SK-N-SH (cell line): ENCODE measurements around the gene PTPRD.

Experiments used
- CTCF ChIP-seq: fragments of 200-600 bp; sonication (generic); IDR thresholded peaks from 2 replicates; pipeline ENCODE4 v1.6.1; 2017; ENCODE audit warnings: antibody characterized with exemption, mild to moderate bottlenecking, moderate library complexity
- ELF1 ChIP-seq: IDR thresholded peaks from 2 replicates; pipeline ENCODE4 v1.4.0; 2012
- EP300 ChIP-seq, 2 experiments: IDR thresholded peaks; 2 replicates each; pipeline versions ENCODE4 v1.4.0 to v1.6.1; 2012; ENCODE audit warnings: borderline replicate concordance in 1 of 2, low read depth in 1 of 2, low read length in 1 of 2
- NRF1 ChIP-seq: IDR thresholded peaks from 2 replicates; pipeline ENCODE4 v1.6.1; 2012; ENCODE audit warnings: low read depth, mild to moderate bottlenecking, low read length
- REST ChIP-seq: IDR thresholded peaks from 2 replicates; pipeline ENCODE4 v1.6.1; 2012; ENCODE audit warnings: mild to moderate bottlenecking, low read depth, low read length, moderate library complexity
- TAF1 ChIP-seq: IDR thresholded peaks from 2 replicates; pipeline ENCODE4 v1.6.1; 2012; ENCODE audit warnings: low read depth, mild to moderate bottlenecking, low read length, moderate library complexity, borderline replicate concordance

- TF ChIP-seq REST: no peak
- TF ChIP-seq CTCF: no peak
- no peak; a peak in 1 of 4 replicates for TF ChIP-seq EP300 (IDR thresholded peaks at IDR 0.05; ENCODE audit: borderline replicate concordance in 1 of 2, low read depth in 1 of 2, low read length in 1 of 2)
- no peak for TF ChIP-seq TAF1
- TF ChIP-seq ELF1: no peak
- no peak for TF ChIP-seq NRF1
Observed at GRCh38 chr9:8534828-8535227, 2078.0 kb downstream of the PTPRD start.
